NCI-H1694 treated with DMSO at 0.1 percent for 48 hours (cell line): ENCODE measurements around the gene CHST12.
"Not testable (repeated sequence)": the region's sequence is repeated elsewhere in the genome, so short reads cannot be mapped to it uniquely, and the experiment has no call there.

Experiments
- DNase-seq: peaks from one replicate; lab custom pipeline; 2025; lab: John Stamatoyannopoulos, UW

Gene CHST12

GRCh38 chr7:2403014-2403717, at the start of gene CHST12:
TSS of gene CHST12 (plus strand) at chr7:2403611. CDS start at chr7:2432640, 29,029 bp downstream.
- DNase-seq: peak; percentile 84

DNA sequence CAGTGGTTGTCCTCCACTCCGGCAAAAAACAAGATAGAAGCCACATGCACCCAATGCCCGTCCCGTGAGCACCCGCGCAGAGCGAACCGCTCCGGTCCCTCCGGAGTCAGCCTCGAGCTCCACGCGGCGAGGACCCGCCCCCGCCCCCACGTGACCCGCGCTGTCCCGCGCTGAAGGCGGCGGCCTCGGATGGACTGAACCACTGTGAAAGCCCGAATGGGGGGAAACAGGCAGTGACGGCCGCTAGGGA, 49.5 kb upstream of the CHST12 start:
- peak; percentile 91 for DNase-seq

DNA sequence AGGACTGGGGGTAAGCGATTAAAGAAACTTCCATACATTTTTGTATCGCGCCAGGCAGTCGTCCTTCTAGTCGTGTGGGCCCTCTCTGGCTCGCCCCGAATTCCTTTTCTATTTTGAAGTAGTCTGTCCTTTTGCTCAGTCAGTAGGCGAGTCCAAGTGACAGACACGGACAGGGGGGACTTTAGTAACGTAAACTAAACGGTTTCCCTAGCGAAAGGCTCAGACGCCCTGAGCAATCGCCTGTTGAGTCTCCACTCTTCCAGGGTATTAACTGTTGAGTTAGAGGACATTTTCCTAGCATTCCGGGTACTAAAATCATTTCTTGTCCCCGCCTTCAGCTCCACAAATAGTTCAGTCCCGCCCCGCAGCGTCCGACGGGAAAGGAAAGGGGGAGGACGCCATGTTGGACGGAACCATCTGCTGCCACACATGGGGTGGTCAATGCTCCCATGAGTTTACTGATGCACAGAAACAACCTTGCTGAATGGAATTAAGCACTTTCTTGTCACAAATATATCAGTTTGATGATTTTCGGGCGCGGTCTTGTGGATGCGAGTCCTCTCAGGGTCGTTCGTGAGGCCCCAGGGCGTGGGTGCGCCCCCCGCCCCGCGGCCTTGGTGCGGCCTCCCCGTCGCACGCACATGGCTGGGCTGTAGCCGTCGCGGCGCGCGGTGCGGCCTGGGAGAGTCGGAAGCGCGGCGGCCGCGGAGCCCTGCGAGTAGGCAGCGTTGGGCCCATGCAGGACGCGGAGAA, 49.0 kb upstream of the CHST12 start, which contains the start of gene EIF3B:
TSS of gene EIF3B (plus strand) at position 642 of the 753 bp plus-strand sequence. CDS start at position 737, 95 bp downstream.
- DNase-seq: peak; percentile 96

DNA sequence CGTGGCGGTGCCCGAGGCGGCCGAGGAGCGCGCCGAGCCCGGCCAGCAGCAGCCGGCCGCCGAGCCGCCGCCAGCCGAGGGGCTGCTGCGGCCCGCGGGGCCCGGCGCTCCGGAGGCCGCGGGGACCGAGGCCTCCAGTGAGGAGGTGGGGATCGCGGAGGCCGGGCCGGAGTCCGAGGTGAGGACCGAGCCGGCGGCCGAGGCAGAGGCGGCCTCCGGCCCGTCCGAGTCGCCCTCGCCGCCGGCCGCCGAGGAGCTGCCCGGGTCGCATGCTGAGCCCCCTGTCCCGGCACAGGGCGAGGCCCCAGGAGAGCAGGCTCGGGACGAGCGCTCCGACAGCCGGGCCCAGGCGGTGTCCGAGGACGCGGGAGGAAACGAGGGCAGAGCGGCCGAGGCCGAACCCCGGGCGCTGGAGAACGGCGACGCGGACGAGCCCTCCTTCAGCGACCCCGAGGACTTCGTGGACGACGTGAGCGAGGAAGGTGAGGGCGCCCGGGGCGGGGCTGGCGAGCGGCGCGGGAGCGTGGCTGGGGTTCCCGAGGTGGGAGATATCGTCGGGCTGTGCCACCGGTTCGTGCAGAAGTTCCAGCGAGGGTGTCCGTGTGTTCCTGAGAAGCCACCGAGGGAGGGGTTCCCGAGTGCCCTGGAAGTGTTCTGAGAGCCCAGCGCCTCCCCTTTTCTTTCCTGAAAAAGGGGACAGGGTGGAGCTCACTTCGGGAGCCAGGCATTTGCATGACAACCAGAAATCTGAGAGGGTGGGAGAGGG, 48.3 kb upstream of the CHST12 start:
- no peak for DNase-seq

DNA sequence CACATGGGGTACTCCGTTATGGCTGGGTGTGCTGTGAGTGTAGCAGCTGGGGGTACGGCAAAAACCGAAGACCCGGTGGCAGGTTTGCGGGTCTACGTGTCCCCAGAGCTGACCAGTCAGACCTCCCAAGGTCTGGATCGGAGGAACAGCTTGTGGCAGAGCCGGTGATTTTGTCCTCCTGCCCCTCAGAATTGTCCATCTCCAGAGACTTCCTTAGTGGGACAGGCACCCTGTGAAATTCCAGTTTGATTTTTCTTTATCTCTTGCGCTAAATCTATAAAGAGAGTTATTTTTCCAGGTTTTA, 47.8 kb upstream of the CHST12 start:
- no peak for DNase-seq

- no peak for DNase-seq
These were observed 46.2 kb upstream of the CHST12 start for GRCh38 chr7:2357165-2357564.

- no peak for DNase-seq
These were observed 45.8 kb upstream of the CHST12 start for GRCh38 chr7:2357571-2357970.

- no peak for DNase-seq
These were observed 44.4 kb upstream of the CHST12 start for GRCh38 chr7:2358968-2359527.

GRCh38 chr7:2359610-2360009, 43.8 kb upstream of the CHST12 start:
- no peak for DNase-seq

GRCh38 chr7:2360796-2361195, 42.6 kb upstream of the CHST12 start:
- DNase-seq: no peak

GRCh38 chr7:2362385-2363088, 40.9 kb upstream of the CHST12 start:
- DNase-seq: no peak

DNA sequence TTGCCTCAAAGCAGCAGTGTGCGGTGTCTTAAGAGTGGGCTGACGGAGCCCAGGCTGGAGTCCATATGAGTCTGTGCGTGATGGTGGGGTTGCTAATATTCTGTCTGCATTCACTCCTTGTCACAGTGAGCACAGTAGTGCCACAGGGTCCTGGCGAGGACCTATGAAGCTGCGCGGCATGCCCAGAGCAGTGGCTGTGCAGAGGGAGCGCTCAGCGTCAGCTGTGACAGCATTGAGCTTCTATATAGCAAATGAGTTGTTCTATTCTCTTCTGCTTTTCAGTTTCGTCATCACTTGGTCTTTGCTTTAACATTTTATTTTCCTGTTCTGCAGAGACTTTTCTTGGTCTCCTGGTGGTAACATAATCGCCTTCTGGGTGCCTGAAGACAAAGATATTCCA, 34.3 kb upstream of the CHST12 start:
- DNase-seq: no peak

GRCh38 chr7:2371329-2371728, 32.1 kb upstream of the CHST12 start:
- DNase-seq: no peak

DNA sequence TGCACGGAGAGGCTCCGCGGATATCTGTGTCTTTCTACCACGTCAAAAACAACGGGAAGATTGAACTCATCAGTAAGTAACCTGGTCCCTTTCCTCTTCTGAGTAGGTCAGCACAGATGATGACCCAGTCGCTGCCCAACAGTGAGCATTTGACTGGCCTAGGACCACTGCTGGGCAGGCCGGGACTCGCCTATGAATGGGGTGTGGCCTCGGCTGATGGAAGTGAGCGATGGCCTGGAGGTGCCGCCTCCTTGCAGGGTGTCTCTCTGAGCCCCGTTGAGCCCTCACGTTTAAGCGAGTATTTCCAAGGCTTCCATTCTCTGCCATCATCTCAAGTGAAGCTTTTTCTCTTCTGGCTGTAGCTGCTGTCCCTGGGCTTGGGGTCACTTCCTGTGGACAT, 30.7 kb upstream of the CHST12 start:
- DNase-seq: no peak

- no peak for DNase-seq
These were observed 30.3 kb upstream of the CHST12 start for GRCh38 chr7:2373124-2373556.

GRCh38 chr7:2373646-2374045, 29.8 kb upstream of the CHST12 start:
- no peak for DNase-seq

- no peak for DNase-seq
These were observed 29.0 kb upstream of the CHST12 start for GRCh38 chr7:2374401-2374800.

DNA sequence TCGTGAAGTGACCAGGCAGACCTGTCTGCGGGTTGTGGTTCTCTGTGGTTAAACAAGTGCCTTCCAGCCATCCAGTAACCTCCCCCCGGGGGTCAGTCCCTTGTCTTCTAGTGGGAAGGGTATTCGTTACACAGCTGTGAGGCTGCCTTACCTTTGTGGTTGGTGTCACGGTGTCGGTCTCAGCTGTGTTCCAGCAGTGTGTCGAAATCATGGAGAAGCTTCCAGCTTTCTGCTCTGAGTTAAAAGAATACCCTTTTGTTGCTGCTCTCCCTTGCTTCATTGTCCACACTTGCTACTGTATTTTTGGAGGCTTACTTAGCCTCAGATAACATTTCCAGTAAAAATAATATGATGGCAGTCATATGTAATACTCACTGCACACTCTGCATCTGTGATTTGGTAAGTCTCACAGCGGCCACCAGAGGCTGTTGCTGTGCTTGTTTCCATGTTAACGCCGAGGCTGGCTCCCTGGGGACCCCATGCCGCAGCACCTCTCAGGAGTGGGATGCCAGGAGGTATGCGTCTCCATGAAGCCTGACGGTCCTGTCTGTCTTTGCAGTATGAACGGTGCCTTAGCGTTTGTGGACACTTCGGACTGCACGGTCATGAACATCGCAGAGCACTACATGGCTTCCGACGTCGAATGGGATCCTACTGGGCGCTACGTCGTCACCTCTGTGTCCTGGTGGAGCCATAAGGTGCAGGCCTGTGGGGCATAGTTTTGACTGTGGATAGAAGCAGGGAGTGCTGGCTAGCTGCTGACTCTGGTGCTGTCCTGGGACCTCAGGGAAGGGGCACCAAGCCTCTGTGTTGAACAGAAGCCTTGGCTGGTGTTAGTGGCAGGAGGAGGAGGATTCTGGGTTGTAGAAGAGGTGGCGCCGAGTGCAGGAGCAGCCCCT, 28.3 kb upstream of the CHST12 start:
- no peak for DNase-seq

- DNase-seq: no peak
These were observed 26.9 kb upstream of the CHST12 start for GRCh38 chr7:2376351-2377154.

- DNase-seq: not testable (repeated sequence)
These were observed 25.9 kb upstream of the CHST12 start for GRCh38 chr7:2377492-2377891.
